ENCODE results near the gene RIPOR1.
A peak's percentile ranks its signal among the peaks of the same experiment; 100 is the strongest.

RIPOR1 gene

DNA sequence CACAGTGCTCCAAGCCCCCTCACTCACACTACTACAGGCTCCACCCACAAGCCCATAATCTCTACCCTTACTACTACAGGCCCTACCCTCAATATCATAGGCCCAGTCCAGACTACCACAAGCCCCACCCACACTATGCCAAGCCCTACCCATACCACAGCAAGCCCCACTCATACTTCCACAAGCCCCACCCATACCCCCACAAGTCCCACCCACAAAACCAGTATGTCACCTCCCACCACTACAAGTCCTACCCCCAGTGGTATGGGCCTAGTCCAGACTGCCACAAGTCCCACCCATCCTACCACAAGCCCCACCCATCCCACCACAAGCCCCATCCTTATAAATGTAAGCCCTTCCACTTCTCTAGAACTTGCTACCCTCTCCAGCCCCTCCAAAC, 13.8 kb downstream of the RIPOR1 start:
- no peak overlapping the region for H3K4me3 Mint-ChIP-seq
- H3K36me3 Mint-ChIP-seq: peaks cover 67% of the 10 kb centered on the region
- no peaks in the 10 kb centered on the region for H3K9me3 Mint-ChIP-seq
- peaks cover 64% of the 10 kb centered on the region for H3K4me1 Mint-ChIP-seq
- H3K27ac Mint-ChIP-seq: peak overlapping the region; percentile 85
- ATAC-seq (peak; percentile 81), DNase-seq (ENCODE audit: low spot score in 2 of 2) (peak in 1 of 2 donors; percentile 86)

DNA sequence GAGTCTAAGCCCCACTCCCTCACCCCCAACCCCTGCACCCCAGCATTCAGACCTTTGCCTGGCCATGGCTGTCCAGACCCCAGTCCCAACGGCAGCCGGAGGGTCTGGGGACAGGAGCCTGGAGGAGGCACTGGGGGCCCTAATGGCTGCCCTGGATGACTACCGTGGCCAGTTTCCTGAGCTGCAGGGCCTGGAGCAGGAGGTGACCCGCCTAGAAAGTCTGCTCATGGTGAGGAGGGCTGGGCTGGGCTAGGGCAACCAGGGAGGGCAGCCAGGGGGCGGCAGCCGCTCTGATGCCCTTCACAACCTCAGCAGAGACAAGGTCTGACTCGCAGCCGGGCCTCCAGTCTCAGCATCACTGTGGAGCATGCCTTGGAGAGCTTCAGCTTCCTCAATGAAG, 14.4 kb downstream of the RIPOR1 start:
- DNase-seq (ENCODE audit: low spot score in 2 of 2): no peak
- Mint-ChIP-seq H3K27ac (peak overlapping the region; percentile 85), H3K9me3 (no peaks in the 10 kb centered on the region), H3K36me3 (peaks cover 66% of the 10 kb centered on the region), H3K4me3 (no peak overlapping the region), H3K4me1 (peaks cover 69% of the 10 kb centered on the region)
- ATAC-seq: no peak

DNA sequence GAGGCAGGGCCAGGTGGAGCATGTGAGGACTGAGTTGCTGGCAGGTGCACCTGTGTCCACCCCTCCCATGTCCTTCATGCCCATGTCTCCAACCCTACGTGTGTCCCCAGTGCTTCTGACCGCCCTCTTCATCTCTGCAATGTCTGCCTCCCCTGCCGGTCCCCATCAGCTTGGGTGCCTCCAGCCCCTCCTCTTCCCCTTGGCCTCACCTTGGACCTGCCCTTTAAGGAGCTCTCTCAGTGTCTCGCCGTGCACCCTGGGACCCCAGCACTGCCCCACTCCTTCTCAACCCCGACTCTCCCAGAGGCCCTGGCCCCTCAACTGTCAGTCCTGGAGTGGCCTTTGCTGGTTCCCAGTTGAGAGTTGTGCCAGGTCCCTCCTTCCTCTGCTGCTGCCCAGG, 15.0 kb downstream of the RIPOR1 start:
- H3K4me1 Mint-ChIP-seq: peaks cover 73% of the 10 kb centered on the region

DNA sequence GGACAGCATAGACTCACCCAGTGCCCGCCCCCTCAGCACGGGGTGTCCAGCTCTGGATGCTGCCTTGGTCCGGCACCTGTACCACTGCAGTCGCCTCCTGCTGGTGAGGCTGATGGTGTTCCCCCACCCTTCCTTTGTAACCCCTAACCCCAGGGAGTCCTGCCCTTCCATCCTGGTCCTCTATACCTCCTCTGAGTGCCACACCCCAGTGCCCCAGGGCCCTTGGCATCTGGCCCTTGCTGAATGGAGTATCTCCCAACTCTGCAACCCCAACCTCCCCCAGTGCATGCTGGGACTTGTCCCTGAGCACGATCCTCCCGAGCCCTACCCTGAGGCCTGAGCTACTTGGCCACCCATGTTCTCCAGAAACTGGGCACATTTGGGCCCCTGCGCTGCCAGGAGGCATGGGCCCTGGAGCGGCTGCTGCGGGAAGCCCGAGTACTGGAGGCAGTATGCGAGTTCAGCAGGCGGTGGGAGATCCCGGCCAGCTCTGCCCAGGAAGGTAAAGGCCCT, 15.8 kb downstream of the RIPOR1 start:
- ATAC-seq (no peak), DNase-seq (ENCODE audit: low spot score in 2 of 2) (no peak)
- H3K36me3 Mint-ChIP-seq: peaks cover 66% of the 10 kb centered on the region
- peak overlapping the region; percentile 85 for H3K27ac Mint-ChIP-seq
- H3K9me3 Mint-ChIP-seq: no peaks in the 10 kb centered on the region
- no peak overlapping the region for H3K4me3 Mint-ChIP-seq
- H3K4me1 Mint-ChIP-seq: peaks cover 65% of the 10 kb centered on the region

More for the DNA sequence above, 15.0 kb downstream of the RIPOR1 start:
- no peak for ATAC-seq
- H3K4me3 Mint-ChIP-seq: no peak overlapping the region
- no peaks in the 10 kb centered on the region for H3K9me3 Mint-ChIP-seq
- H3K36me3 Mint-ChIP-seq: peaks cover 66% of the 10 kb centered on the region
- no peak for DNase-seq (ENCODE audit: low spot score in 2 of 2)
- H3K27ac Mint-ChIP-seq: peak overlapping the region; percentile 85

DNA sequence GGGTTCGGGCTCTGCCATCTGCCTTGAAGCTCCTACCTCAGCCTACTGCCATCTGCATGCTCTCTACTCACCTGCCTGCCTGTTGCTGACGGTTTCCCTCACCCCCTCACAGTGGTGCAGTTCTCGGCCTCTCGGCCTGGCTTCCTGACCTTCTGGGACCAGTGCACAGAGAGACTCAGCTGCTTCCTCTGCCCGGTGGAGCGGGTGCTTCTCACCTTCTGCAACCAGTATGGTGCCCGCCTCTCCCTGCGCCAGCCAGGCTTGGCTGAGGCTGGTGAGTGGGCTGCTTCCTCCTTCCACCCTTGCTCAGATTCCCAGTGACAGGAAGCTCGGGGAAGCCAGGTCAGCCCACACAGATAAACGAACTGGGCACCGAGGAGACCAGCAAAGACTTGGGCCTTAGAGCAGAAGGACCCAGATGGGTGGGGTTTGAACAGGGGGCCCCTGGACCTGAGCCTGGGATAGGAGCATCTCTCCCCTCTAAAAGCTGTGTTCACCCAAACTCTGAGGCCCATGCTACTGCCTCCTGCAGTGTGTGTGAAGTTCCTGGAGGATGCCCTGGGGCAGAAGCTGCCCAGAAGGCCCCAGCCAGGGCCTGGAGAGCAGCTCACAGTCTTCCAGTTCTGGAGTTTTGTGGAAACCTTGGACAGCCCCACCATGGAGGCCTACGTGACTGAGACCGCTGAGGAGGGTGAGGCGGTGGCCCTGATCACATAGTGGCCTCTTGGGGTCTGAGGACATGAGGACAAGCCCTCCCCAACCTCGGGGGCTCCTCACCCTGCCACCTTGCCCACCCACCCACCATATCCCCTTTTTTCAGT, 16.4 kb downstream of the RIPOR1 start:
- peaks cover 59% of the 10 kb centered on the region for H3K36me3 Mint-ChIP-seq
- ATAC-seq: no peak
- H3K4me1 Mint-ChIP-seq: peaks cover 61% of the 10 kb centered on the region
- peak overlapping the region; percentile 50 for H3K27ac Mint-ChIP-seq
- DNase-seq (ENCODE audit: low spot score in 2 of 2): no peak
- H3K4me3 Mint-ChIP-seq: no peak overlapping the region
- no peaks in the 10 kb centered on the region for H3K9me3 Mint-ChIP-seq

DNA sequence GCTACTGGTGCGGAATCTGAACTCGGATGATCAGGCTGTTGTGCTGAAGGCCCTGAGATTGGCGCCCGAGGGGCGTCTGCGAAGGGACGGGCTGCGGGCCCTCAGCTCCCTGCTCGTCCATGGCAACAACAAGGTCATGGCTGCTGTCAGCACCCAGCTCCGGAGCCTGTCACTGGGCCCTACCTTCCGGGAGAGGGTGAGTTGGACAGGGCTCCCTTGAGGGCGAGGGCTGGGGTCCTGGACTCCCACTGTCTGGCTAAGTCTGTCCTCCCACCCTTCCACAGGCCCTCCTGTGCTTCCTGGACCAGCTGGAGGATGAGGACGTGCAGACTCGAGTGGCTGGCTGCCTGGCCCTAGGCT, 17.0 kb downstream of the RIPOR1 start:
- no peak for DNase-seq (ENCODE audit: low spot score in 2 of 2)
- no peaks in the 10 kb centered on the region for H3K9me3 Mint-ChIP-seq
- no peak overlapping the region for H3K4me3 Mint-ChIP-seq
- ATAC-seq: no peak
- H3K36me3 Mint-ChIP-seq: peaks cover 53% of the 10 kb centered on the region
- peaks cover 58% of the 10 kb centered on the region for H3K4me1 Mint-ChIP-seq
- H3K27ac Mint-ChIP-seq: peak overlapping the region; percentile 50

DNA sequence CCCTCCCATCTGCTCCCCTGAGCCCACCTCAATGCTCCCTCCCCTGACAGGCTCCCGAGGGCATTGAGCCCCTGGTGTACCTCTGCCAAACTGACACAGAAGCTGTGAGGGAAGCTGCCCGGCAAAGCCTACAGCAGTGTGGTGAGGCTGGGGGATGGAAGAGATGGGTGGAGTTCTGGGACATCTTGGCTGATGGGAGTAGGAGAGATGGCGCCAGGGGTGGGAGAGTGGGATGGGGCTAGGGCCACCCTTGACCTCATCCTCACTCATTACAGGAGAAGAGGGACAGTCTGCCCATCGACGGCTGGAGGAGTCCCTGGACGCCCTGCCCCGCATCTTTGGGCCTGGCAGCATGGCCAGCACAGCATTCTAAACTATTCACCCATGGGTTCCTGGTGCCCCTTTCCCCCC, 17.5 kb downstream of the RIPOR1 start:
- peak overlapping the region; percentile 79 for H3K27ac Mint-ChIP-seq
- DNase-seq (ENCODE audit: low spot score in 2 of 2): no peak
- peaks cover 49% of the 10 kb centered on the region for H3K36me3 Mint-ChIP-seq
- no peak for ATAC-seq
- H3K4me3 Mint-ChIP-seq: no peak overlapping the region
- H3K9me3 Mint-ChIP-seq: no peaks in the 10 kb centered on the region
- peaks cover 53% of the 10 kb centered on the region for H3K4me1 Mint-ChIP-seq

DNA sequence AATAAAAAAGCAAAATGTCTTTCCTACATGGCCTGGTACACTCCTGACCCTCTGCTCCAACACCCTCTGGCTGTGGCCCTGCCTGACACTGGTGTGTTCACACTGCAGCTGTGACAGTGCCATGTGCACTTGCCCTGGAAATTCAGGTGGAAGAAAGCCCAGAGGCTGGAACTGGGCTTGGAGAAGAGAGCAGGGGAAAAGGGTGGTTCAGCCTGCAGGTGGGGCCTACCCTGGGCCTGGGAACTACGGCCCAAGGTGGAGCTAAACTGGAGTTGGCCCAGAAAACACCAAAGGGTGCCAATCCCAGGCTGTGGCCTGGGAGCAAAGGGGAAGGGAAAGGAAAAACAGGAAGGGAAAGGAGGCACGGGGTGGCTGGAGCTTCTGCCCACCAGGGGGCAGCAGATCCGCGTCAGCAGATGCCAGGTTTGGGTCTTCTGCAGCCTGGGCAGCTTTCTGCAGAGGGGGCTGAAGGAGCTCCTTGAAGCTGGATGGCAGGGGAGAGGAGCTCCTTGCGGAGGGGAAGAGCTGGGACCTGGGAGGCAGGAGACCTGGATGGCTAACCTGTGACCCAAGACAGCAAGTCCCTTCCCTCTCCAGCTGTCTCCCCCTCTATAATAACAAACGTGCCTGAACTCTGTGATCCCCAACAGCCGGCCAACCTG, 18.3 kb downstream of the RIPOR1 start:
- peak; percentile 51 for ATAC-seq
- H3K36me3 Mint-ChIP-seq: peaks cover 41% of the 10 kb centered on the region
- peaks cover 48% of the 10 kb centered on the region for H3K4me1 Mint-ChIP-seq
- H3K27ac Mint-ChIP-seq: peak overlapping the region; percentile 93
- no peaks in the 10 kb centered on the region for H3K9me3 Mint-ChIP-seq
- H3K4me3 Mint-ChIP-seq: no peak overlapping the region
- DNase-seq (ENCODE audit: low spot score in 2 of 2): peak; percentile 57 to 83

DNA sequence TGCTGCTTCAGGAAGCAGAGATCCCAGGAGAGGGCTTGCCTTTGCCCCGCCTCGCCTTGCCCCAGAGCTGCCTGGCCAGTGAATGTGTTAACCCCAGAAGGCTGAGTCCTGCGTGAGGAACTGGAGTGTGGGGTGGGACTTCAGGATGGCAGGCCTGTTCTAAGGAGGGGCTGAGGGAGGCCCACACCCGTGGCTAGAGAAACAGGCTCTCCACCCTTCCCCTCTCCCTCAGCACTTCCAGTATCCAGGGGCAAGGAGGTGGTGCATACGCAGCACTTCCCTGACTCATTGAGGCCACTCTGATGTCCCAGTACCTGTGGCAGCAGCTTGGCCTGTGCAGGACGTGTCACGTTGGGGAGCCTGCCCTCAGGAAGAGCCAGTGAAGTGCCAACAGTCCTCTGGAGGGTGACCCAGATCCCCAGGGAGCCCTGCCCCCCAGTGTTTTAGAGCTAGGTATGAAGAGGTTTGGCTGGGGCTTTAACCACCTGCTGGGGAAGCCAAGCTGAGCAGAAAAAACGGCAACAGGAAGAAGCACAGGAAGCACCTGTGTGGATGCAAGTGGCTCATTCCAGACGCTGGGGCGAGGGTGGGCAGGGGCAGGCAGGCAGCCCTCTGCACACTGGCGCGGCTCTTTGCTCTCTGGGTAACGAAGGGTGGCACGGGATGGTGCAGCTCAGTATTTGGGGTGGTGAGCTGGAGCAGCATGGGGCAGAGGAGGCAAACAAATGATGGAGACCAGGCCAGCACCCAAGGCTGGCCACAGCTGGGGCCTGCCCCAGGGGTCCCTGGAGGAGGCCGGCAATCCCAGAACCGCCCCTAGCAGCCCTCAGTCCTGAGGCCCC, 19.0 kb downstream of the RIPOR1 start:
- H3K9me3 Mint-ChIP-seq: no peaks in the 10 kb centered on the region
- H3K36me3 Mint-ChIP-seq: peaks cover 33% of the 10 kb centered on the region
- H3K4me1 Mint-ChIP-seq: peaks cover 46% of the 10 kb centered on the region
- H3K4me3 Mint-ChIP-seq: no peak overlapping the region
- DNase-seq (ENCODE audit: low spot score in 2 of 2): no peak
- H3K27ac Mint-ChIP-seq: peak overlapping the region; percentile 93
- no peak for ATAC-seq

DNA sequence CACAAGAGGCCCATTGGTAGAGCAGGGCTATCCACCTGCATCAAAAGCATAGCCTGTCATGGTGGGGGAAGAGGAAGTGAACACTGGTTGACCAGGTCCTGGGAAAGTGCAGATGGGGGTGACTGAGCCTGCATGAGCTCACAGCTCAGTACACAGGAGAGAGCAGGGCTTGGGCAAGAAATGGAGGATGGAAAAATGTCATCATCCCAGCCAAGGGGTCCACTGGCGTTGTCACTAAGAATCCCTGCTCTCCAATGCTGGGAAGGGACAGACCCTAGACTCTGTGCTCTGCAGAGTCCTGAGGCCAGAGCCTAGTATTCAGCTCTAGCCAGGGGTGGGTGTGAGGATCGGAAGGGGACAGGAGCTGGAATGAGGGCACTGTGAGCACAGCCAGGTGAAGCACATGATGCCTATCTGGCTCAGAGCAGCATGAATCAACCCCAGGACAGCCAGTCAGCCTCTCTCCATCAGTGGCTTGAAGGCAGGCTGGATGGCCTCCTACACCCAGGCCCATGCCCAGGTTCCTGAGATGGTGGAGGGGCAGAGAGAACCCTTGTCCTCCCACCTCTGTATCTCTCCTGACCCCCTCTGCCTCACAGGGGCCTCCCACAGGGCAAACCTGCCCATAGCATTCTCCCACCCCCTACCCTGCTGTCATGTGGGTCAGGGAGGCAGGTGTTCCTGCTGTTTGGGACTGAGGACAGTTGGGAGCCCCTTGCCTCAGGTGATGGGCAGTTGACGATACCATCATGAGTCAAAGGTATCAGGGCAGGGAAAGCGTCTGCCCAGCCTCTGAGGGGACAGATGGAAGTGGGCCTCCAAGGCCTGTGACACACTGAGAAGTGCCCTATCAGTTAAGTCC, 19.9 kb downstream of the RIPOR1 start:
- H3K36me3 Mint-ChIP-seq: peaks cover 25% of the 10 kb centered on the region

DNA sequence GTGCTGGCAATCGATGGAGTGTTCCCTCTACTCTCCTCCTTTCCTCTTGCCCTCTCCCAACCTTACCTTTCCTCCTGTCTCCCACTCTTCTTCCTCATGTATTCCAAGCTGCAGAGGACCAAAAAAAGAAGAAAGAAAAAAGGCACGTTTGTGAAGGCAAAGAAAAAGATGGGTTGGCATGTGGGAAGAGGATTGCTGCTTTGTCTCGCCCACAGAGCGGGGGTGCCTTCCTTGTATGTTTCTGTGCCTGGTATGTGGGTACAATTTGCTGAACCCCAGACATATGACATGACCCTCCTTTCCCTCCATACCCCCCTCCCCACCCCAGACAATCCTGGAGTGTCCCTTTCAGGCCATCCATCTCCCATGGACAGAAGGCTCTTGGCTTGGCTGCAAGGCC, 20.6 kb downstream of the RIPOR1 start:
- H3K36me3 Mint-ChIP-seq: peaks cover 18% of the 10 kb centered on the region
- no peak overlapping the region for H3K4me3 Mint-ChIP-seq

More for the DNA sequence above, 19.9 kb downstream of the RIPOR1 start:
- peak overlapping the region; percentile 93 for H3K27ac Mint-ChIP-seq
- no peaks in the 10 kb centered on the region for H3K9me3 Mint-ChIP-seq
- peaks cover 39% of the 10 kb centered on the region for H3K4me1 Mint-ChIP-seq
- DNase-seq (ENCODE audit: low spot score in 2 of 2): no peak
- H3K4me3 Mint-ChIP-seq: no peak overlapping the region
- ATAC-seq: no peak

DNA sequence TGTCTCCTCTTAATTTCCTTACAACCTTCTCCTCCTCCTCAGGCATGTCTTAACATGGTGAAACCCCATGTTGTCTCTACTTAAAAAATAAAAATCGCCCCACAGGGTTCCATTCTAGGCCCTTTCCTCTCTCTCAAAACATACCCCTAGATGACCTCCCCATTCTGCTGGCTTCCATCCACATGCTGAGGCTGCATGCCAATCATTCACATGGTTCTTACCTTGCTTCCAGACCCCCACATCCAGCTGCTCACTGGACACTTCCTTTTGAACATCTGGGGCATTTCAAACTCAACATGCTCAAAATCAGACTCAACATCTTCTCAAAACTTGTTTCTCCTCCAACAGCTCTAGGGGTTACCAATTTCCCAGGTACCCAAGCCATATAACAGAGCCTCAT, 21.3 kb downstream of the RIPOR1 start:
- ATAC-seq: no peak
- Mint-ChIP-seq H3K27ac (peak overlapping the region; percentile 17), H3K36me3 (peaks cover 14% of the 10 kb centered on the region), H3K4me3 (no peak overlapping the region), H3K9me3 (no peaks in the 10 kb centered on the region), H3K4me1 (peaks cover 32% of the 10 kb centered on the region)
- DNase-seq (ENCODE audit: low spot score in 2 of 2): no peak

More for the DNA sequence above, 20.6 kb downstream of the RIPOR1 start:
- H3K9me3 Mint-ChIP-seq: no peaks in the 10 kb centered on the region
- peaks cover 34% of the 10 kb centered on the region for H3K4me1 Mint-ChIP-seq
- no peak for ATAC-seq
- peak overlapping the region; percentile 17 for H3K27ac Mint-ChIP-seq
- DNase-seq (ENCODE audit: low spot score in 2 of 2): no peak

DNA sequence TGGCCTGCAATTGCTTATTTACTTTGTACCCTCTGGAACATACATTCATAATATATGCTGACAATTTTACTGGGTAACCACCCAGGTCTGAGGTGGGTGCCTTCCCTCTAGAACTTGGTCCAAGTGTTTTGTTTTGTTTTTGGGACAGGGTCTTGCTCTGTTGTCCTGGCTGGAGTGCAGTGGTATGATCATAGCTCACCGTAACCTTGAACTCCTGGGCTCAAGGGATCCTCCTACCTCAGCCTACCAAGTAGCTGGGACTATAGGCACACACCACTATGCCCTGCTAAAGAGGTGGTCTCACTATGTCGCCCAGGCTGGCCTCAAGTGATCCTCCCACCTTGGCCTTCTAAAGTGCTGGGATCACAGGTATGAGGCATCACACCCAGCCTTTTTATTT, 22.5 kb downstream of the RIPOR1 start:
- peaks cover 10% of the 10 kb centered on the region for H3K36me3 Mint-ChIP-seq
- no peak for ATAC-seq
- H3K9me3 Mint-ChIP-seq: no peaks in the 10 kb centered on the region
- H3K4me1 Mint-ChIP-seq: peaks cover 41% of the 10 kb centered on the region
- DNase-seq (ENCODE audit: low spot score in 2 of 2): no peak
- H3K27ac Mint-ChIP-seq: no peak overlapping the region
- no peak overlapping the region for H3K4me3 Mint-ChIP-seq

DNA sequence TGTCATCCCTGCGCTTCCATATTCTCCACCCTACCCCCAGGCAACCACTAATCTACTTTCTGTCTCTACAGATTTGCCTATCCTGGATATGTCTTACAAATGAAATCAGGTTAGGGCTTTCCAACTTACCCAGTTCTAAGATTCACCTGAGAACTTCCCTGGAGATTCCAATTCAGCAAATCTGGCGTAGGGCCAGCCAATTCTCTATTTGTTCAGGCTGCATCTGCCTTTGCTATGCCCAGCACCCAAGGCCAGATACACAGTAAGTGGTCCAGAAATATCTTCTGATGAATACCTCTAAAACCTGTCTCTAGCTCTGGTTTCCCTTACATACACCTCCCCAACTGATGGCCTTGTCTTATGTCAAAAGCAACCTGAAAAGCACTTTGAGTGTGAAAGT, 23.3 kb downstream of the RIPOR1 start:
- no peak overlapping the region for H3K4me3 Mint-ChIP-seq
- peaks cover 2% of the 10 kb centered on the region for H3K36me3 Mint-ChIP-seq
- DNase-seq (ENCODE audit: low spot score in 2 of 2) (no peak), ATAC-seq (no peak)
- H3K27ac Mint-ChIP-seq: peak overlapping the region; percentile 88
- no peaks in the 10 kb centered on the region for H3K9me3 Mint-ChIP-seq
- H3K4me1 Mint-ChIP-seq: peaks cover 39% of the 10 kb centered on the region
